SK-N-SH (cell line): ENCODE data around the gene ADPRHL1.

Source experiments
- CHD2 ChIP-seq: fragments of 150-350 bp; IDR thresholded peaks from 2 replicates; pipeline ENCODE4 v1.6.1; 2018; ENCODE audit warnings: low read length; ENCODE audit not compliant: partially characterized antibody
- CTCF ChIP-seq: fragments of 200-600 bp; sonication (generic); IDR thresholded peaks from 2 replicates; pipeline ENCODE4 v1.6.1; 2017; ENCODE audit warnings: antibody characterized with exemption, mild to moderate bottlenecking, moderate library complexity
- EP300 ChIP-seq, 2 experiments: IDR thresholded peaks; 2 replicates each; pipeline versions ENCODE4 v1.4.0 to v1.6.1; 2012; ENCODE audit warnings: borderline replicate concordance in 1 of 2, low read depth in 1 of 2, low read length in 1 of 2
- GABPA ChIP-seq: IDR thresholded peaks from 2 replicates; pipeline ENCODE4 v1.4.0; 2012; ENCODE audit warnings: low read depth, mild to moderate bottlenecking
- MAX ChIP-seq: IDR thresholded peaks from 2 replicates; pipeline ENCODE4 v1.4.0; 2012; ENCODE audit warnings: low read depth
- POLR2AphosphoS5 ChIP-seq: IDR thresholded peaks from 2 replicates; pipeline ENCODE4 v1.6.1; 2012; ENCODE audit warnings: low read depth, low read length
- RCOR1 ChIP-seq: fragments of 150-350 bp; IDR thresholded peaks from 2 replicates; pipeline ENCODE4 v1.6.1; 2017; ENCODE audit warnings: antibody characterized with exemption, low read length
- SIN3A ChIP-seq: IDR thresholded peaks from 2 replicates; pipeline ENCODE4 v1.6.1; 2012; ENCODE audit warnings: low read depth, mild to moderate bottlenecking, low read length, moderate library complexity, borderline replicate concordance
- TAF1 ChIP-seq: IDR thresholded peaks from 2 replicates; pipeline ENCODE4 v1.6.1; 2012; ENCODE audit warnings: low read depth, mild to moderate bottlenecking, low read length, moderate library complexity, borderline replicate concordance
- USF1 ChIP-seq: IDR thresholded peaks from 2 replicates; pipeline ENCODE4 v1.4.0; 2012; ENCODE audit warnings: low read depth, borderline replicate concordance

DNA sequence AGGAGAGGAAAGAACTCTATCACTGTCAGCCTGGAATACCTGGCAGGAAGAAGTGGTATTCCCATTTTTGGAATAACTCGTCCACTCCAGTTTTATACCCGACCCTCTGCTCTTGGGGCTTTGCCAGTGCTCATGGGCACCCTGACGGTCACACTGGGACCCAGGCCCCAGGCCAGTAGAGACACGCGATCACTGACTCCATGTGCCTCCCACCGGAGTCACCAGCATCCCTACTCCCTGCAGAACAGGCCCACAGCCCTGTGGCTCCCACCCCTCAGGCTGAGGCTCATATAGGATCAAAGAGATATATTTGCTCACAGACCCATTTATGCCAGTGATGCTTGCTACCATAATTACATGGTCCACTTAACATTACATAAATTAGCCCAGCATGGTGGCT lies 92.8 kb downstream of the ADPRHL1 start:
- TF ChIP-seq USF1, result no peak
- no peak for TF ChIP-seq POLR2AphosphoS5
- no peak for TF ChIP-seq GABPA
- TF ChIP-seq CTCF, result no peak
- no peak for TF ChIP-seq MAX
- no peak for TF ChIP-seq SIN3A
- TF ChIP-seq TAF1, result no peak
- no peak for TF ChIP-seq EP300 (IDR thresholded peaks at IDR 0.05; ENCODE audit: borderline replicate concordance in 1 of 2, low read depth in 1 of 2, low read length in 1 of 2)
- TF ChIP-seq RCOR1, result no peak
- no peak for TF ChIP-seq CHD2
